Body of pancreas (tissue), 4 donors: Measurements from ENCODE around the gene REN.

Experiments
- POLR2A ChIP-seq, 3 donors: fragments of 450-650 bp; IDR thresholded peaks; one replicate each; pipeline ENCODE4 v1.6.1; 2016; ENCODE audit warnings: antibody characterized with exemption in 3 of 3, mild to moderate bottlenecking in 2 of 3
- TF ChIP-seq, protein P1 (sequence below), 7 experiments: fragments of 450-650 bp in 4 of 7; fragments of 200-600 bp in 3 of 7; sonication (generic) in 3 of 7; IDR thresholded peaks; one replicate each; pipeline ENCODE4 v1.5.1; 2016 to 2019; ENCODE audit warnings: antibody characterized with exemption in 7 of 7

DNA sequence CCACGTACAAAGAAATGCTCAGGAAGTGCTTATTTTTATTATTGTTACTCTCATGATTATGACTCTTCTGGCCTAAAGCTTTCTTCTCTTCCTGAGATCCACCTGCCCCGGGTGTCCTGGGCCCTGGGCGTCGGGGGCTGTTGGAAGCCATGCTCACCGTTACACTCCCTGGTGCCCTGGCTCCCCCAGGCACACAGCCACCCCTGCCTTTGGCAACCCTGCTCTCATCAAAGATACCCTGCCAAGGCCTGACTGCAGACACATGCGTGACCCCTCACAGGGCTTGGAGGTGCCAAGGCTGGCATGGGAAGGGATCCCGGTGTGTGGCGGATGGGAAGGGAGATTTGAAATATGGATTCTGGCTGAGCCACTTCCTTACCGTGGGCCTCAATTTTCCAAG, 33.4 kb upstream of the REN start:
- TF ChIP-seq, protein P1, sequence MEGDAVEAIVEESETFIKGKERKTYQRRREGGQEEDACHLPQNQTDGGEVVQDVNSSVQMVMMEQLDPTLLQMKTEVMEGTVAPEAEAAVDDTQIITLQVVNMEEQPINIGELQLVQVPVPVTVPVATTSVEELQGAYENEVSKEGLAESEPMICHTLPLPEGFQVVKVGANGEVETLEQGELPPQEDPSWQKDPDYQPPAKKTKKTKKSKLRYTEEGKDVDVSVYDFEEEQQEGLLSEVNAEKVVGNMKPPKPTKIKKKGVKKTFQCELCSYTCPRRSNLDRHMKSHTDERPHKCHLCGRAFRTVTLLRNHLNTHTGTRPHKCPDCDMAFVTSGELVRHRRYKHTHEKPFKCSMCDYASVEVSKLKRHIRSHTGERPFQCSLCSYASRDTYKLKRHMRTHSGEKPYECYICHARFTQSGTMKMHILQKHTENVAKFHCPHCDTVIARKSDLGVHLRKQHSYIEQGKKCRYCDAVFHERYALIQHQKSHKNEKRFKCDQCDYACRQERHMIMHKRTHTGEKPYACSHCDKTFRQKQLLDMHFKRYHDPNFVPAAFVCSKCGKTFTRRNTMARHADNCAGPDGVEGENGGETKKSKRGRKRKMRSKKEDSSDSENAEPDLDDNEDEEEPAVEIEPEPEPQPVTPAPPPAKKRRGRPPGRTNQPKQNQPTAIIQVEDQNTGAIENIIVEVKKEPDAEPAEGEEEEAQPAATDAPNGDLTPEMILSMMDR (IDR thresholded peaks at IDR 0.05), result no peak
- no peak for TF ChIP-seq POLR2A (IDR thresholded peaks at IDR 0.05)
